ENCODE measurements around the gene PEAK1.
A peak's percentile ranks its signal among the peaks of the same experiment; 100 is the strongest.

PEAK1 gene

DNA sequence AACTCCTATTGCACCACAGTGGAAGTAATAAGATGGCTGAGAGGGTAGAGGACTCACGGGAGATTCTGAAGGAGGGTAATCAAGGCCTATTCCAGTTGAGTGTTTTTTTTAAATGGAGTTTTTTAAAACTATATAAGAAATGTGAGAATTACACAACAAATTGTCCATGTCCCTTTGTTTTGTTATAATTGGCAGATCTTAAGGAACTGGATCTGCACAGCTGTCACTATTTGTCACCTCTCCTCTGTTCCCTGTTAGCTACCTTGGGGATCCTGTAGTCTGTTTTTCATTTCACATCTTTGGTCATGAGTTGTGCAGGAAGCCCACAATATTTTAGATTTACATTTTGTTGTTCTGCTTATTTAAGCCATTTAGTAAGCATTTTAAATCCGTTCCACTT, 271.7 kb downstream of the PEAK1 start:
- no peak for DNase-seq (ENCODE audit: low read depth in 1 of 2, low spot score in 1 of 2)
- no peak for TF ChIP-seq JUND (IDR thresholded peaks at IDR 0.05; ENCODE audit: low read depth)
- in situ Hi-C loops (cut with HindIII; ENCODE audit: low pct_unique_long_range_greater_than_20kb, low sequenced_read_pairs), result no loop called here

DNA sequence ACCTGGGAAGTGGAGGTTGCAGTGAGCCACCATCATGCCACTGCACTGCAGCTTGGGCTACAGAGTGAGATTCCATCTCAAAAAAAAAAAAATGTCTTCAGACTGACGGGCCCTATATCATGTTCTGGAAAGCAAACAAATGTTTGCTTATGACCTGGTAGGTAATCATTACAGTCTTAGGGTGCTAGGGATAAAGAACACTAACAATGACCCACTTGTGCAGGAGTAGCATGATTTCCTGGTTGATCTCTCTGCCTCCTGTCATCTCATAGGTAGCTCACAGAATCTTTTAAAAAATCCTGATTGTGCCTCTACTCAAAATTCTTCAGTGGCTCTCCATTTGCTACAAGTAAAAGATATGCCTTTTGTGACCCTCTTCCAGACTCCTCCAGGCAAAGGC, 274.5 kb downstream of the PEAK1 start:
- no peak for TF ChIP-seq JUND (IDR thresholded peaks at IDR 0.05; ENCODE audit: low read depth)
- peak in 1 of 2 experiments; percentile 9 for DNase-seq (ENCODE audit: low read depth in 1 of 2, low spot score in 1 of 2)
- in situ Hi-C loops (cut with HindIII; ENCODE audit: low pct_unique_long_range_greater_than_20kb, low sequenced_read_pairs), result no loop called here

GRCh38 chr15:77144492-77145070, 275.3 kb downstream of the PEAK1 start:
- peak in 1 of 2 experiments; percentile 83 for DNase-seq (ENCODE audit: low read depth in 1 of 2, low spot score in 1 of 2)
- 0 out of 2 replicates have a peak, but pooled peaks have one; percentile 33 for TF ChIP-seq JUND (IDR thresholded peaks at IDR 0.05; ENCODE audit: low read depth)
- in situ Hi-C loops (cut with HindIII; ENCODE audit: low pct_unique_long_range_greater_than_20kb, low sequenced_read_pairs), result no loop called here

GRCh38 chr15:77144026-77144425, 275.9 kb downstream of the PEAK1 start:
- in situ Hi-C loops (cut with HindIII; ENCODE audit: low pct_unique_long_range_greater_than_20kb, low sequenced_read_pairs), result no loop called here
- no peak for TF ChIP-seq JUND (IDR thresholded peaks at IDR 0.05; ENCODE audit: low read depth)
- DNase-seq (ENCODE audit: low read depth in 1 of 2, low spot score in 1 of 2), result no peak

- in situ Hi-C loops (cut with HindIII; ENCODE audit: low pct_unique_long_range_greater_than_20kb, low sequenced_read_pairs), result no loop called here
- TF ChIP-seq JUND (IDR thresholded peaks at IDR 0.05; ENCODE audit: low read depth), result no peak
- no peak for DNase-seq (ENCODE audit: low read depth in 1 of 2, low spot score in 1 of 2)
Observed at GRCh38 chr15:77143616-77144015, 276.3 kb downstream of the PEAK1 start.

- in situ Hi-C loops (cut with HindIII; ENCODE audit: low pct_unique_long_range_greater_than_20kb, low sequenced_read_pairs), result no loop called here
- TF ChIP-seq JUND (IDR thresholded peaks at IDR 0.05; ENCODE audit: low read depth), result no peak
- DNase-seq (ENCODE audit: low read depth in 1 of 2, low spot score in 1 of 2), result no peak
Observed at GRCh38 chr15:77143191-77143590, 276.7 kb downstream of the PEAK1 start.

GRCh38 chr15:77140220-77140619, 279.7 kb downstream of the PEAK1 start:
- in situ Hi-C loops (cut with HindIII; ENCODE audit: low pct_unique_long_range_greater_than_20kb, low sequenced_read_pairs), result no loop called here
- TF ChIP-seq JUND (IDR thresholded peaks at IDR 0.05; ENCODE audit: low read depth), result no peak
- DNase-seq (ENCODE audit: low read depth in 1 of 2, low spot score in 1 of 2), result no peak

- in situ Hi-C loops (cut with HindIII; ENCODE audit: low pct_unique_long_range_greater_than_20kb, low sequenced_read_pairs), result no loop called here
- DNase-seq (ENCODE audit: low read depth in 1 of 2, low spot score in 1 of 2), result no peak
Observed at GRCh38 chr15:77139312-77139711, 280.6 kb downstream of the PEAK1 start.

GRCh38 chr15:77138167-77138522, 281.8 kb downstream of the PEAK1 start:
- in situ Hi-C loops (cut with HindIII; ENCODE audit: low pct_unique_long_range_greater_than_20kb, low sequenced_read_pairs), result no loop called here
- no peak for TF ChIP-seq JUND (IDR thresholded peaks at IDR 0.05; ENCODE audit: low read depth)
- DNase-seq (ENCODE audit: low read depth in 1 of 2, low spot score in 1 of 2), result no peak

More at GRCh38 chr15:77139312-77139711, 280.6 kb downstream of the PEAK1 start:
- TF ChIP-seq JUND (IDR thresholded peaks at IDR 0.05; ENCODE audit: low read depth), result no peak

- no peak for TF ChIP-seq JUND (IDR thresholded peaks at IDR 0.05; ENCODE audit: low read depth)
- no peak for DNase-seq (ENCODE audit: low read depth in 1 of 2, low spot score in 1 of 2)
- in situ Hi-C loops (cut with HindIII; ENCODE audit: low pct_unique_long_range_greater_than_20kb, low sequenced_read_pairs), result no loop called here
Observed at GRCh38 chr15:77135181-77135580, 284.7 kb downstream of the PEAK1 start.

DNA sequence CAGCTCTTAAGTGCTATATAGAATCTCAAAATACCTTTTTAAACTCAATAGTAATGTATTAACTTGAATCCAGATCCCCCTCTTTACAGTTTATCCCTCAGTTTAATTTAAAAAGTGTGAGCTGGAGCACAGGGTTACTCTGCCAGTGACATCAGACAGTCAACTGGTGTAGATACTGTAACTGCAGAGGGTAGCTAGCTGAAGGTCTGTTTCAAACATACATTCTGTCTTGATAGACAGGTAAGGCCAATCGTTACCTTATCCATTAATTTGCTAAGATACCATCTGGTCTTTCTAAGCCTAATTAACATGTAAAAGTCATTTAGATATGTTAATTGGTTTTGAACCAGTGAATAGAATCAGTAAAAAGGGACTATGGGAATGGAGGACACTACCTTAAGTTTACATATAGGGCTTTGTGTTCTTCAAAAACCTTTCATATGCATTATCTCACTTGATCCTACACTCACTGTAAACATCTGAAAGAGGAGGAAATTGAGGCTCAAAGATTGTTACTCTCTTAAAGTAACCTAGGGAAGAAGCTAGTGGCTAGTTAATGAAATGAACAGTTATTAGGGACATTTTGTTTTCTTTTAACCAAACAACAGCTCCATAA, 289.5 kb downstream of the PEAK1 start:
- no peak for TF ChIP-seq JUND (IDR thresholded peaks at IDR 0.05; ENCODE audit: low read depth)
- in situ Hi-C loops (cut with HindIII; ENCODE audit: low pct_unique_long_range_greater_than_20kb, low sequenced_read_pairs), result no loop called here
- no peak for DNase-seq (ENCODE audit: low read depth in 1 of 2, low spot score in 1 of 2)

DNA sequence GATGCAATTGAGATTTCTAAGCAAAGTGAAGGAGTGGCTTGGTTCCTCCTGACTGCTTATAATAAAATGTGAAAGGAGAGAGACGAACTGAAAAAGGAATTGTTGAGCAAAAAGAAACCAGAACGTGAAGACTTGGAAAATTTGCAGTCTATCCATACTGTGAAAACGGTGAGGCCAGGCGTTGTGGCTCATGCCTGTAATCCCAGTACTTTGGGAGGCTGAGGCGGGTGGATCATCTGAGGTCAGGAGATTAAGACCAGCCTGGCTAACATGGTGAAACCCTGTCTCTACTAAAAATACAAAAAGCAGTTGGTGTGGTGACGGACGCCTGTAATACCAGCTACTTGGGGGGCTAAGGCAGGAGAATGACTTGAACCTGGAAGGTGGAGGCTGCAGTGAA, 292.3 kb downstream of the PEAK1 start:
- no peak for TF ChIP-seq JUND (IDR thresholded peaks at IDR 0.05; ENCODE audit: low read depth)
- in situ Hi-C loops (cut with HindIII; ENCODE audit: low pct_unique_long_range_greater_than_20kb, low sequenced_read_pairs), result no loop called here
- DNase-seq (ENCODE audit: low read depth in 1 of 2, low spot score in 1 of 2), result no peak

- in situ Hi-C loops (cut with HindIII; ENCODE audit: low pct_unique_long_range_greater_than_20kb, low sequenced_read_pairs), result no loop called here
- DNase-seq (ENCODE audit: low read depth in 1 of 2, low spot score in 1 of 2), result no peak
- TF ChIP-seq JUND (IDR thresholded peaks at IDR 0.05; ENCODE audit: low read depth), result no peak
Observed at GRCh38 chr15:77126529-77127326, 293.2 kb downstream of the PEAK1 start.
